Prostate gland (tissue), 2 donors: ENCODE results near the gene MCEMP1.

Experiments used
- POLR2AphosphoS5 ChIP-seq: sonication (generic); formaldehyde crosslinking; IDR thresholded peaks from one replicate; pipeline ENCODE4 v1.6.1; 2017; ENCODE audit warnings: antibody characterized with exemption
- TF ChIP-seq, protein P1 (sequence below), 4 experiments: fragments of 200-600 bp in 2 of 4; fragments of 450-650 bp in 2 of 4; sonication (generic) in 2 of 4; IDR thresholded peaks; 1 replicate in 3 of 4; 2 replicates in 1 of 4; pipeline ENCODE4 v1.5.1; 2016 to 2019; ENCODE audit warnings: antibody characterized with exemption in 4 of 4, mild to moderate bottlenecking in 2 of 4, moderate library complexity in 2 of 4

DNA sequence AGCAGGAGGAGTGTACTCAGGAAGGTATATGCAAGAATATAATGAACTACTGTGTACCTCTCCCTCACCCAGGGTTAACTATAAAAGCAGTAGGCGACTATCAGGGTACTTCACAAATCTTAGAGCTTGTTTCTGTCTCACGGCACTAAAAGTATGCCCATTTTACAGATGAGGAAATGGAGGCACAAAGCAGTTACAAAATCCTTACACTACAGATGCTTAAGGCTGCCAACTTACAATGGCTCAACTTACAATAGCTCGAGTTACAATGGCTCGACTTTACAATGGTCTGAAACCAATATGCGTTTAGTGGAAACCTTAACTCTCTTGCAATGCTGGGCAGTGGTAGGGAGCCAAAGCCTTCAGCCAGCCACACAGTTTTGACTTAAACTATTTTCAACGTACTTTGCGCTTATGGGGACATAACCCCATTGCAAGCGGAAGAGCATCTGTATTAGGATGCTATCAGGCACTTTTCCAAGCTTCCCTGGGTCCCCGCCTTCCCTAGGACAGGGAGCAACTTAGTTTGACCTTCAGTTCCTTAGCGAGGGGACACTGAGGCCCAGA lies 20.9 kb downstream of the MCEMP1 start:
- TF ChIP-seq, protein P1, sequence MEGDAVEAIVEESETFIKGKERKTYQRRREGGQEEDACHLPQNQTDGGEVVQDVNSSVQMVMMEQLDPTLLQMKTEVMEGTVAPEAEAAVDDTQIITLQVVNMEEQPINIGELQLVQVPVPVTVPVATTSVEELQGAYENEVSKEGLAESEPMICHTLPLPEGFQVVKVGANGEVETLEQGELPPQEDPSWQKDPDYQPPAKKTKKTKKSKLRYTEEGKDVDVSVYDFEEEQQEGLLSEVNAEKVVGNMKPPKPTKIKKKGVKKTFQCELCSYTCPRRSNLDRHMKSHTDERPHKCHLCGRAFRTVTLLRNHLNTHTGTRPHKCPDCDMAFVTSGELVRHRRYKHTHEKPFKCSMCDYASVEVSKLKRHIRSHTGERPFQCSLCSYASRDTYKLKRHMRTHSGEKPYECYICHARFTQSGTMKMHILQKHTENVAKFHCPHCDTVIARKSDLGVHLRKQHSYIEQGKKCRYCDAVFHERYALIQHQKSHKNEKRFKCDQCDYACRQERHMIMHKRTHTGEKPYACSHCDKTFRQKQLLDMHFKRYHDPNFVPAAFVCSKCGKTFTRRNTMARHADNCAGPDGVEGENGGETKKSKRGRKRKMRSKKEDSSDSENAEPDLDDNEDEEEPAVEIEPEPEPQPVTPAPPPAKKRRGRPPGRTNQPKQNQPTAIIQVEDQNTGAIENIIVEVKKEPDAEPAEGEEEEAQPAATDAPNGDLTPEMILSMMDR (IDR thresholded peaks at IDR 0.05): no peak
- TF ChIP-seq POLR2AphosphoS5: no peak
